ENCODE data around the gene TMEM131.
"Not testable (repeated sequence)": the region's sequence is repeated elsewhere in the genome, so short reads cannot be mapped to it uniquely, and the experiment has no call there.

Gene TMEM131

GRCh38 chr2:97718051-97718882, 277.5 kb downstream of the TMEM131 start:
- DNase-seq, result no peak

- DNase-seq, result no peak
Observed at GRCh38 chr2:97717613-97717995, 278.1 kb downstream of the TMEM131 start.

- no peak for DNase-seq
Observed at GRCh38 chr2:97716695-97717612, 278.8 kb downstream of the TMEM131 start.

GRCh38 chr2:97715951-97716694, 279.6 kb downstream of the TMEM131 start:
- no peak for DNase-seq

GRCh38 chr2:97714950-97715652, 280.6 kb downstream of the TMEM131 start:
- DNase-seq, result no peak

- DNase-seq, result no peak
Observed at GRCh38 chr2:97714084-97714949, 281.4 kb downstream of the TMEM131 start.

- no peak for DNase-seq
Observed at GRCh38 chr2:97713296-97714083, 282.3 kb downstream of the TMEM131 start, which contains the start of gene ZAP70. Gene ZAP70 (plus strand): TSS chr2:97713576. CDS start chr2:97724037, 10,461 bp downstream.

- no peak for DNase-seq
Observed at GRCh38 chr2:97712693-97713295, 283.0 kb downstream of the TMEM131 start.

GRCh38 chr2:97712175-97712574, 283.6 kb downstream of the TMEM131 start:
- DNase-seq, result not testable (repeated sequence)

GRCh38 chr2:97711394-97711711, 284.4 kb downstream of the TMEM131 start:
- no peak for DNase-seq

GRCh38 chr2:97708608-97709007, 287.1 kb downstream of the TMEM131 start:
- no peak for DNase-seq

- no peak for DNase-seq
Observed at GRCh38 chr2:97708048-97708380, 287.7 kb downstream of the TMEM131 start.

GRCh38 chr2:97707362-97708047, 288.2 kb downstream of the TMEM131 start:
- DNase-seq, result no peak

GRCh38 chr2:97706708-97707345, 288.9 kb downstream of the TMEM131 start:
- DNase-seq, result no peak

Data from inflammatory macrophage (primary cell).